PC-9 (cell line): ENCODE measurements around the gene RUNDC3A.
"Not testable (repeated sequence)": the region's sequence is repeated elsewhere in the genome, so short reads cannot be mapped to it uniquely, and the experiment has no call there.

ENCODE experiments used
- CTCF ChIP-seq: fragments of 200-600 bp; sonication (generic); conservative IDR thresholded peaks from 2 replicates; pipeline ENCODE4 v1.6.1; 2017; ENCODE audit warnings: mixed run types, antibody characterized with exemption, mild to moderate bottlenecking, moderate library complexity
- EZH2 ChIP-seq: fragments of 200-600 bp; sonication (generic); IDR thresholded peaks from 2 replicates; pipeline ENCODE4 v1.8.0; 2017; ENCODE audit warnings: antibody characterized with exemption, low read depth

- TF ChIP-seq CTCF, EZH2: not testable (repeated sequence)
Observed at GRCh38 chr17:44340553-44340952, 32.2 kb downstream of the RUNDC3A start.
